ENCODE data around the gene THOC1. TPM values are rescaled to one million over a fixed set of nuclear protein-coding genes. Genes with fewer than 3 reads are reported as not detected.
"Not testable (repeated sequence)": the region's sequence is repeated elsewhere in the genome, so short reads cannot be mapped to it uniquely, and the experiment has no call there.

Gene THOC1, protein sequence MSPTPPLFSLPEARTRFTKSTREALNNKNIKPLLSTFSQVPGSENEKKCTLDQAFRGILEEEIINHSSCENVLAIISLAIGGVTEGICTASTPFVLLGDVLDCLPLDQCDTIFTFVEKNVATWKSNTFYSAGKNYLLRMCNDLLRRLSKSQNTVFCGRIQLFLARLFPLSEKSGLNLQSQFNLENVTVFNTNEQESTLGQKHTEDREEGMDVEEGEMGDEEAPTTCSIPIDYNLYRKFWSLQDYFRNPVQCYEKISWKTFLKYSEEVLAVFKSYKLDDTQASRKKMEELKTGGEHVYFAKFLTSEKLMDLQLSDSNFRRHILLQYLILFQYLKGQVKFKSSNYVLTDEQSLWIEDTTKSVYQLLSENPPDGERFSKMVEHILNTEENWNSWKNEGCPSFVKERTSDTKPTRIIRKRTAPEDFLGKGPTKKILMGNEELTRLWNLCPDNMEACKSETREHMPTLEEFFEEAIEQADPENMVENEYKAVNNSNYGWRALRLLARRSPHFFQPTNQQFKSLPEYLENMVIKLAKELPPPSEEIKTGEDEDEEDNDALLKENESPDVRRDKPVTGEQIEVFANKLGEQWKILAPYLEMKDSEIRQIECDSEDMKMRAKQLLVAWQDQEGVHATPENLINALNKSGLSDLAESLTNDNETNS
- 21.4 TPM for polyA plus RNA-seq (2012; ENCODE audit: low read depth, missing spikeins)

DNA sequence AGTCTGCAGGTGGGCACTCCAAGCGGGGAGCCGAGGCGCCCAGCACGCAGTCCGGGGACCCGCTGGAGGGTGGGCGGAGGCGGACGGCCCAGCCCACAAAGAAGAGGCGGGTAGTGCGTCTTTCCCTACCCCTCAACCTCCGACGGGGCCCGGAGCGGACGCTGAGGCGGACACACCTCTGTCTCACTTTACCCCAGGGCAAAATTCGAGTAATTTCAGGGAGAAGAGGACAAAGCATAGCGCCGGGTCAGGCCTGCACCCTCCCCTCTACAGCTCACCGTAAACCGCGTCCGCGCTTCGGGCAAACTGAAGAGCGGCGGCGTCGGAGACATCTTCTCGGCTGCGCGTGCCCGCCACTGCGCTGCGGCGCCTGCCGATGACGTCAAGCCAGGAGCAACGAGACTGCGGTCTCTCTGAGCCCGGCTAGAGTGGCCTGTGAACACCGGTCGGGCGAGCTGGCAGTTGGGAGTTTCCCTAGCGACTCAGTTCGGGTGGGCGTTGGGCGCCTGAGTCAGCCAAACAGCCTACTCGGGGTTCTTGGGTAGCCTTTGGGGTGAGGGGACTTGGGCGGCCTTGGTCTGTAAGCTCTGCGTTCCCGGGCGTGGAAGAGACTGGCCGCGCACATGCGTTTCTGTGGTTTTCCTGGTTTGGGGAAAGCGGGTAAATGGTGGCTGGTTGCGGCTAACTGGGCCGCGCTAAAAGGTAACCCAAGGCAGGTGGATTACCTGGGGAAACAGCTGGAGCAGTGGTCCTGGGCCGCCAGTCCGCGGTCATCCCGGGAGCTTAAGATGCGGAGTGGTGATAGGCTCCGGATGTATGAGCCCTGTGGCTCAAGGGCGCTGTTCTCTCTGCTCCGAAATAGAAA is at the start of gene THOC1:
Gene THOC1 (minus strand): TSS at position 360 of the 865 bp plus-strand sequence. CDS start 28 bp downstream, at position 332.
- TF ChIP-seq TAF1 (IDR thresholded peaks at IDR 0.05; ENCODE audit: low read depth, low read length), result peak; percentile 90
- TF ChIP-seq POLR2A (IDR thresholded peaks at IDR 0.05; ENCODE audit: low read depth, low read length), result peak; percentile 94
- TF ChIP-seq SPI1 (IDR thresholded peaks at IDR 0.05; ENCODE audit: low read depth, low read length), result no peak
- peak; percentile 68 for TF ChIP-seq PAX5 (IDR thresholded peaks at IDR 0.05; ENCODE audit: insufficient read depth, low read length, severe bottlenecking)
- TF ChIP-seq POU2F2 (IDR thresholded peaks at IDR 0.05; ENCODE audit: low read depth, low read length), result peak; percentile 83
- peak; percentile 95 for TF ChIP-seq POLR2AphosphoS5 (IDR thresholded peaks at IDR 0.05; ENCODE audit: low read depth, low read length)
- DNase-seq (ENCODE audit: insufficient read length, low spot score) (peak; percentile 91), FAIRE-seq (peak; percentile 98)

DNA sequence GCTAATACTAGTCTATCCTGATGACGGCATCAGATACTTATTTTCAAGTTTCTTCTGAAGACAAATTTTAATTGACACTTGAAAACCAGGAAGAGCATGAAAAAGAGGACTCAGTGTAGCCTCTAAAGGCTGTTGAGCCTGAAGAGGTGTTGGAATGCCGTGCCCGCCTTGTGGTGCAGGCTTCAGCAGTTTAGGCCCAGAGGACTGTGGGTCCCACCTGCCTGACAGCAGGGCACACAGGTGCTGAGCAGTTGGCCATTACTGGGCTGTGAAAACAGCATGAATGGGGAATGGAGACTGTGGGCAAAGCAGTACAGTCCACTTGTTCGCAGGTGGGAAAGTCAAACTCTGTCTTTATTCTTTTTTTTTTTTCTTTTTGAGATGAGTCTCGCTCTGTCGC is 49.8 kb upstream of the THOC1 start:
- FAIRE-seq (no peak), DNase-seq (ENCODE audit: insufficient read length, low spot score) (no peak)
- TF ChIP-seq POU2F2 (IDR thresholded peaks at IDR 0.05; ENCODE audit: low read depth, low read length) (no peak), POLR2AphosphoS5 (IDR thresholded peaks at IDR 0.05; ENCODE audit: low read depth, low read length) (no peak), PAX5 (IDR thresholded peaks at IDR 0.05; ENCODE audit: insufficient read depth, low read length, severe bottlenecking) (no peak), POLR2A (IDR thresholded peaks at IDR 0.05; ENCODE audit: low read depth, low read length) (no peak), TAF1 (IDR thresholded peaks at IDR 0.05; ENCODE audit: low read depth, low read length) (no peak), SPI1 (IDR thresholded peaks at IDR 0.05; ENCODE audit: low read depth, low read length) (no peak)

DNA sequence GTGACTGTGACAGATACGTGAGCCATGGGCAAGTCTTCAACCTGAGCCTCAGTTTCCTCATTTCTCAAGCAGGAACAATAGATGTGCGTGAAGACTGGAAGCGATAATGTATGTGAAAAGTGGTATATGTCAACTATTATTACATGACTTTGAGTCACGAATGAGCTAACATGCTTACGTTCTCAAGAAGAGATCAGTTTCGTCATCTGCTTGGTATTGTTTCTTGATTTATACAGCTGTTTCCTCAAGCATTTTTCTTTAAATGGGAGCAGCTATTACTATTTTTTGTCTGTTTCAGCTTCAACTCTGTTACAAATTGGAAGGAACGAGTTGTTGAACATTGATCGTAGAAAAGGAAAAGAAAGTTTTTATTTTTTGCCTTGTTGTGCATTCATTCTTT is 48.5 kb upstream of the THOC1 start:
- TF ChIP-seq POU2F2 (IDR thresholded peaks at IDR 0.05; ENCODE audit: low read depth, low read length) (no peak), PAX5 (IDR thresholded peaks at IDR 0.05; ENCODE audit: insufficient read depth, low read length, severe bottlenecking) (no peak), POLR2A (IDR thresholded peaks at IDR 0.05; ENCODE audit: low read depth, low read length) (no peak), TAF1 (IDR thresholded peaks at IDR 0.05; ENCODE audit: low read depth, low read length) (no peak), POLR2AphosphoS5 (IDR thresholded peaks at IDR 0.05; ENCODE audit: low read depth, low read length) (no peak), SPI1 (IDR thresholded peaks at IDR 0.05; ENCODE audit: low read depth, low read length) (no peak)
- FAIRE-seq, result no peak

GRCh38 chr18:313931-314330 is 46.1 kb upstream of the THOC1 start:
- no peak for FAIRE-seq
- TF ChIP-seq SPI1 (IDR thresholded peaks at IDR 0.05; ENCODE audit: low read depth, low read length) (no peak), POLR2AphosphoS5 (IDR thresholded peaks at IDR 0.05; ENCODE audit: low read depth, low read length) (no peak), PAX5 (IDR thresholded peaks at IDR 0.05; ENCODE audit: insufficient read depth, low read length, severe bottlenecking) (no peak), POU2F2 (IDR thresholded peaks at IDR 0.05; ENCODE audit: low read depth, low read length) (no peak), TAF1 (IDR thresholded peaks at IDR 0.05; ENCODE audit: low read depth, low read length) (no peak), POLR2A (IDR thresholded peaks at IDR 0.05; ENCODE audit: low read depth, low read length) (no peak)
- no peak for DNase-seq (ENCODE audit: insufficient read length, low spot score)

More for the DNA sequence above, 48.5 kb upstream of the THOC1 start:
- DNase-seq (ENCODE audit: insufficient read length, low spot score), result no peak

- TF ChIP-seq SPI1 (IDR thresholded peaks at IDR 0.05; ENCODE audit: low read depth, low read length) (no peak), POLR2AphosphoS5 (IDR thresholded peaks at IDR 0.05; ENCODE audit: low read depth, low read length) (no peak), PAX5 (IDR thresholded peaks at IDR 0.05; ENCODE audit: insufficient read depth, low read length, severe bottlenecking) (no peak), POU2F2 (IDR thresholded peaks at IDR 0.05; ENCODE audit: low read depth, low read length) (no peak), TAF1 (IDR thresholded peaks at IDR 0.05; ENCODE audit: low read depth, low read length) (no peak)
- DNase-seq (ENCODE audit: insufficient read length, low spot score), result no peak
- FAIRE-seq, result no peak
These were observed 44.6 kb upstream of the THOC1 start for GRCh38 chr18:312415-312814.

DNA sequence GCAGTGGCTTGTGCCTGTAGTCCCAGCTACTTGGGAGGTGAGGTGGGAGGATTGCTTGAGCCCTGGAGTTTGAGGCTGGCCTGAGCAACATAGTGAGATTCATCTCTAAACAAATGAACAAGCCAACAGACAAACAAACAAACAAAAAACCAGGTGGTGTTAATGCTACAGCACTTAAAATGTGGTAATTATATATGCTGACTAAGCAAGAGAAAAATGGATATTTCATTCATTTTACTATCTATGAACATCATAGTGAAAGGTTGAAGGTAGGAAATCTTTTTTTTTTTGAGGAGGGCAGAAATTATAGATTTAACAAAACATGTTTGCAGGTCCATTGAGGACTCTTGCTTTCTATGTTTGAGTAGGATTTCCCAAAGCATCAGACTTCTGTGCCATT is 42.2 kb upstream of the THOC1 start:
- no peak for DNase-seq (ENCODE audit: insufficient read length, low spot score)
- FAIRE-seq, result no peak
- TF ChIP-seq PAX5 (IDR thresholded peaks at IDR 0.05; ENCODE audit: insufficient read depth, low read length, severe bottlenecking) (no peak), SPI1 (IDR thresholded peaks at IDR 0.05; ENCODE audit: low read depth, low read length) (no peak)

DNA sequence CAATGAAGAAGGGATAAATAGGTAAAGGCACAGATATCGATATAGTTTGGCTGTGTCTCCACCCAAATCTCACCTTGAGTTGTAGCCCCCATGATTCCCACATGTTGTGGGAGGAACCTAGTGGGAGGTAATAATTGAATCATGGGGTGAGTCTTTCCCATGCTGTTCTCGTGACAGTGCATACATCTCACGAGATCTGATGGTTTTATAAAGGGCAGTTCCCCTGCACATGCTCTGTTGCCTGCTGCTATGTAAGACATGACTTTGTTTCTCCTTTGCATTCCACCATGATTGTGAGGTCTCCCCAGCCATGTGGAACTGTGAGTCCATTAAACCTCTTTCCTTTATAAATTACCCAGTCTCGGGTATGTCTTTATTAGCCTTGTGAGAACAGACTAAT is 40.2 kb upstream of the THOC1 start:
- not testable (repeated sequence) for DNase-seq (ENCODE audit: insufficient read length, low spot score); FAIRE-seq

- DNase-seq (ENCODE audit: insufficient read length, low spot score) (no peak), FAIRE-seq (no peak)
- TF ChIP-seq TAF1 (IDR thresholded peaks at IDR 0.05; ENCODE audit: low read depth, low read length) (no peak), POLR2A (IDR thresholded peaks at IDR 0.05; ENCODE audit: low read depth, low read length) (no peak), PAX5 (IDR thresholded peaks at IDR 0.05; ENCODE audit: insufficient read depth, low read length, severe bottlenecking) (no peak), POU2F2 (IDR thresholded peaks at IDR 0.05; ENCODE audit: low read depth, low read length) (no peak), SPI1 (IDR thresholded peaks at IDR 0.05; ENCODE audit: low read depth, low read length) (no peak), POLR2AphosphoS5 (IDR thresholded peaks at IDR 0.05; ENCODE audit: low read depth, low read length) (no peak)
These were observed 38.9 kb upstream of the THOC1 start for GRCh38 chr18:306608-307255.

DNA sequence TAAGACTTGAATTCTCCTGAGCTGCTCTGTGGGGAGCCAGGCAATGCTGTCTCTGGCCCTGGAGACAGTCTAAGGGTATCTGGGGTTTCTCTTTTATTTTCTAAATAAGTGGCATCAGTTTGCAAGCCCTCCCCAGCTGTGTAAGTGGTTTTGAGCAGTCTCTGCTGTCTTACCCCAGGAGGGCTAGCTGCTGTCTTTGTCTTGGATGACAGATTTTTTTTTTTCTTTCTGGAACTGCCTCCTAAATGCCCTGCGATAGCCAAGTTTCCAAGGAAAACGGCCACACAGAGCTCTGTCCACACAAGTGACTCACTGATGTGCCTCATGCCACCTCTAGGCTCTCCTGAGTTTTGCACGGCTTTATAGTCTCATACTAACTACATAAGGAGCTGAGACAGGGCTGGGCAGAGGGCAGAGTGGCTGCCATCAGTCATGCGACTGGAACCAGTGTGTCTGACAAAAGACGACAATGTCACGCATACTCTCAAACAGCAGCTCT is 37.2 kb upstream of the THOC1 start:
- no peak for TF ChIP-seq POU2F2 (IDR thresholded peaks at IDR 0.05; ENCODE audit: low read depth, low read length)
- TF ChIP-seq POLR2AphosphoS5 (IDR thresholded peaks at IDR 0.05; ENCODE audit: low read depth, low read length), result no peak
- TF ChIP-seq PAX5 (IDR thresholded peaks at IDR 0.05; ENCODE audit: insufficient read depth, low read length, severe bottlenecking), result no peak
- no peak for TF ChIP-seq SPI1 (IDR thresholded peaks at IDR 0.05; ENCODE audit: low read depth, low read length)
- no peak for TF ChIP-seq POLR2A (IDR thresholded peaks at IDR 0.05; ENCODE audit: low read depth, low read length)
- TF ChIP-seq TAF1 (IDR thresholded peaks at IDR 0.05; ENCODE audit: low read depth, low read length), result no peak
- no peak for DNase-seq (ENCODE audit: insufficient read length, low spot score)
- FAIRE-seq, result no peak
